Upper lobe of left lung (tissue), 6 donors: ENCODE results near the gene GLRX2. TPM values are rescaled to one million over a fixed set of nuclear protein-coding genes. Genes with fewer than 3 reads are reported as not detected.

Experiments
- ATAC-seq, 2 donors: fragments of 200-7000 bp; cut with Tn5 transposase; one replicate each; pipeline ENCODE4 v1.9.1; 2022; ENCODE audit warnings: mild to moderate bottlenecking in 2 of 2, moderate library complexity in 2 of 2; ENCODE audit not compliant: low FRiP score in 2 of 2
- DNase-seq, 2 donors: peaks; one replicate each; pipeline ENCODE4 v3.0.0-alpha.2; 2019 to 2020
- H3K27ac ChIP-seq, 4 donors: fragments of 200-600 bp; sonication (generic); one replicate each; pipeline ENCODE4 v1.5.1; 2016 to 2019
- H3K27me3 ChIP-seq, 4 donors: fragments of 200-600 bp; sonication (generic); one replicate each; pipeline ENCODE4 v1.5.1; 2017 to 2019
- H3K36me3 ChIP-seq, 4 donors: fragments of 200-600 bp; sonication (generic); one replicate each; pipeline ENCODE4 v1.5.1; 2016 to 2019
- H3K4me1 ChIP-seq, 4 donors: fragments of 200-600 bp; sonication (generic); one replicate each; pipeline ENCODE4 v1.5.1; 2018 to 2019
- H3K4me3 ChIP-seq, 4 donors: fragments of 200-600 bp; sonication (generic); one replicate each; pipeline ENCODE4 v1.5.1; 2017 to 2019; ENCODE audit warnings: mild to moderate bottlenecking in 2 of 4, moderate library complexity in 1 of 4
- H3K9me3 ChIP-seq, 4 donors: fragments of 200-600 bp; sonication (generic); one replicate each; pipeline ENCODE4 v1.5.1; 2018 to 2019
- EP300 ChIP-seq, 4 donors: sonication (generic); formaldehyde crosslinking; IDR thresholded peaks; one replicate each; pipeline ENCODE4 v1.5.1; 2017; ENCODE audit warnings: antibody characterized with exemption in 4 of 4, control low read depth in 2 of 4
- POLR2A ChIP-seq, 4 donors: fragments of 450-650 bp; IDR thresholded peaks; one replicate each; pipeline ENCODE4 v1.5.1; 2016 to 2017; ENCODE audit warnings: antibody characterized with exemption in 4 of 4, mild to moderate bottlenecking in 2 of 4
- POLR2AphosphoS5 ChIP-seq, 2 donors: sonication (generic); formaldehyde crosslinking; IDR thresholded peaks; one replicate each; pipeline ENCODE4 v1.5.1; 2017; ENCODE audit warnings: antibody characterized with exemption in 2 of 2
- whole genome bisulfite sequencing, 2 donors: methylation state at CpG; one replicate each; pipeline ENCODE4 v1.1.5; 2017 to 2018; 5-methylcytosine and 5-hydroxymethylcytosine counted together
- total RNA-seq, 6 donors: library from RNA; depleted of rRNA in 4 of 6; stranded (reverse); fragments of >200 nt in 4 of 6; gene quantifications; one replicate each; pipeline versions ENCODE4 v1.1.0 to v1.2.1, GENCODE V29; 2016 to 2021
- TF ChIP-seq, protein P1 (sequence below), 6 experiments: fragments of 450-650 bp in 4 of 6; fragments of 200-600 bp in 2 of 6; sonication (generic) in 2 of 6; IDR thresholded peaks; one replicate each; pipeline ENCODE4 v1.5.1; 2016 to 2019; ENCODE audit warnings: antibody characterized with exemption in 6 of 6
- donor health status: DM: no; HTN: no; CAD: no; lungs with moderate emphysema.
- donor health status: DM: no; HTN: yes; CAD: no; lungs with severe emphysema.

Gene GLRX2
- total RNA-seq, 6 donors from 2014 or later = 1.4 to 18.6 (median 6.6) TPM

- ATAC-seq (no peak), DNase-seq (no peak)
- no peak overlapping the region for H3K27ac ChIP-seq
- TF ChIP-seq EP300 (IDR thresholded peaks at IDR 0.05) (no peak), POLR2AphosphoS5 (IDR thresholded peaks at IDR 0.05) (no peak), POLR2A (IDR thresholded peaks at IDR 0.05) (no peak)
- TF ChIP-seq, protein P1, sequence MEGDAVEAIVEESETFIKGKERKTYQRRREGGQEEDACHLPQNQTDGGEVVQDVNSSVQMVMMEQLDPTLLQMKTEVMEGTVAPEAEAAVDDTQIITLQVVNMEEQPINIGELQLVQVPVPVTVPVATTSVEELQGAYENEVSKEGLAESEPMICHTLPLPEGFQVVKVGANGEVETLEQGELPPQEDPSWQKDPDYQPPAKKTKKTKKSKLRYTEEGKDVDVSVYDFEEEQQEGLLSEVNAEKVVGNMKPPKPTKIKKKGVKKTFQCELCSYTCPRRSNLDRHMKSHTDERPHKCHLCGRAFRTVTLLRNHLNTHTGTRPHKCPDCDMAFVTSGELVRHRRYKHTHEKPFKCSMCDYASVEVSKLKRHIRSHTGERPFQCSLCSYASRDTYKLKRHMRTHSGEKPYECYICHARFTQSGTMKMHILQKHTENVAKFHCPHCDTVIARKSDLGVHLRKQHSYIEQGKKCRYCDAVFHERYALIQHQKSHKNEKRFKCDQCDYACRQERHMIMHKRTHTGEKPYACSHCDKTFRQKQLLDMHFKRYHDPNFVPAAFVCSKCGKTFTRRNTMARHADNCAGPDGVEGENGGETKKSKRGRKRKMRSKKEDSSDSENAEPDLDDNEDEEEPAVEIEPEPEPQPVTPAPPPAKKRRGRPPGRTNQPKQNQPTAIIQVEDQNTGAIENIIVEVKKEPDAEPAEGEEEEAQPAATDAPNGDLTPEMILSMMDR (IDR thresholded peaks at IDR 0.05) = no peak
- peaks cover 7 to 31% (median 19%) of the 10 kb centered on the region in 4 donors for H3K36me3 ChIP-seq
- H3K27me3 ChIP-seq = no peaks in the 10 kb centered on the region
- 89 to 90% methylated on average over 5 of the region's 5 CpGs for WGBS, 2 donors
- peaks cover 7 to 18% (median 16%) of the 10 kb centered on the region in 4 donors for H3K4me1 ChIP-seq
- H3K9me3 ChIP-seq = no peaks in the 10 kb centered on the region
- no peak overlapping the region for H3K4me3 ChIP-seq
Observed at GRCh38 chr1:193102662-193103061, 2.6 kb downstream of the GLRX2 start.

DNA sequence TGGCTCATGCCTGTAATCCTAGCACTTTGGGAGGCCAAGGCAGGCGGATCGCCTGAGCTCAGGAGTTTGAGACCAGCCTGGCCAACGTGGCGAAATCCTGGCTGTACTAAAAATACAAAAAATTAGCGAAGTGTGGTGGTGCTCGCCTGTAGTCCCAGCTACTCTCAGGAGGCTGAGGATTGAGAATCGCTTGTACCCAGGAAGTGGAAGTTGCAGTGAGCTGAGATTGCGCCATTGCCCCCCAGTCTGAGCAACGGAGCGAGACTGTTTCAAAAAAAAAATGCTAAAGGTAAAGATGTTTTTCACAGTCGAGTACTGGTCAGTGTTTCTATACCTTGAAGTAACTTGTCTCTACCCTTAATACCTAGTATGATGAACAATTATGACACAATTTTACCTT is 11.1 kb downstream of the GLRX2 start:
- no peak for ATAC-seq
- no peak for TF ChIP-seq EP300 (IDR thresholded peaks at IDR 0.05)
- TF ChIP-seq POLR2AphosphoS5 (IDR thresholded peaks at IDR 0.05) = no peak
- TF ChIP-seq, protein P1 (IDR thresholded peaks at IDR 0.05) = no peak
- TF ChIP-seq POLR2A (IDR thresholded peaks at IDR 0.05) = no peak
- Histone ChIP-seq H3K36me3 (peaks cover 0 to 86% (median 23%) of the 10 kb centered on the region in 4 donors), H3K27me3 (no peaks in the 10 kb centered on the region), H3K9me3 (no peaks in the 10 kb centered on the region), H3K4me1 (no peaks in the 10 kb centered on the region), H3K4me3 (no peak overlapping the region), H3K27ac (no peak overlapping the region)
- DNase-seq = no peak
- WGBS, 2 donors = 87 to 89% methylated on average over 11 of the region's 11 CpGs

- WGBS, 2 donors = 76 to 83% methylated on average over 1 of the region's 1 CpG
- DNase-seq (no peak), ATAC-seq (no peak)
- Histone ChIP-seq H3K36me3 (peaks cover 0 to 58% (median 10%) of the 10 kb centered on the region in 4 donors), H3K4me3 (no peak overlapping the region), H3K9me3 (no peaks in the 10 kb centered on the region), H3K27ac (no peak overlapping the region), H3K4me1 (no peaks in the 10 kb centered on the region), H3K27me3 (no peaks in the 10 kb centered on the region)
- no peak for TF ChIP-seq EP300 (IDR thresholded peaks at IDR 0.05)
- TF ChIP-seq, protein P1 (IDR thresholded peaks at IDR 0.05) = no peak
- TF ChIP-seq POLR2AphosphoS5 (IDR thresholded peaks at IDR 0.05) = no peak
- no peak for TF ChIP-seq POLR2A (IDR thresholded peaks at IDR 0.05)
Observed at GRCh38 chr1:193090865-193091264, 14.3 kb downstream of the GLRX2 start.

DNA sequence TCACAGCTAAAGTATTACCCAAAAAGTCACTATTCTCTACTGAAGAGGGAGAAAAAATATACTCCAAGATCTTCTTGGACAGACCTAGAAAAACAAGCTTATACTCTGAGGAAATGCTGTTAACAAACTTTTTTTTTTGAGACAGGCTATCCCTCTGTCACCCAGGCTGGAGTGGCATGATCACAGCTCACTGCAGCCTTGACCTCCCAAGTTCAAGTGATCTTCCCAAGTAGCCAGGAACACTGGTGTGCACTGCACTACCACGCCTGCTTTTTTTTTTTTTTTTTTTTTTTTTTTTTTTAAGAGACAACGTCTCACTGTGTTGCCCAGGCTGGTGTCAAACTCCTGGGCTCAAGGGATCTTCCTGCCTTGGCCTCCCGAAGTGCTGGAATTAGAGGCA is 17.3 kb downstream of the GLRX2 start:
- no peak for TF ChIP-seq POLR2A (IDR thresholded peaks at IDR 0.05)
- TF ChIP-seq, protein P1 (IDR thresholded peaks at IDR 0.05) = no peak
- TF ChIP-seq EP300 (IDR thresholded peaks at IDR 0.05) = no peak
- no peak for TF ChIP-seq POLR2AphosphoS5 (IDR thresholded peaks at IDR 0.05)
- DNase-seq (no peak), ATAC-seq (no peak)
- Histone ChIP-seq H3K4me1 (no peaks in the 10 kb centered on the region), H3K27ac (no peak overlapping the region), H3K36me3 (peaks cover 5 to 59% (median 13%) of the 10 kb centered on the region in 4 donors), H3K9me3 (no peaks in the 10 kb centered on the region), H3K4me3 (no peak overlapping the region), H3K27me3 (no peaks in the 10 kb centered on the region)
- whole genome bisulfite sequencing, 2 donors = 71 to 74% methylated on average over 3 of the region's 3 CpGs

GRCh38 chr1:193086342-193086741 is 18.9 kb downstream of the GLRX2 start:
- ATAC-seq = no peak
- TF ChIP-seq POLR2A (IDR thresholded peaks at IDR 0.05) (no peak), EP300 (IDR thresholded peaks at IDR 0.05) (no peak), POLR2AphosphoS5 (IDR thresholded peaks at IDR 0.05) (no peak)
- TF ChIP-seq, protein P1 (IDR thresholded peaks at IDR 0.05) = no peak
- Histone ChIP-seq H3K9me3 (no peaks in the 10 kb centered on the region), H3K36me3 (peaks cover 7 to 60% (median 16%) of the 10 kb centered on the region in 4 donors), H3K27ac (no peak overlapping the region), H3K4me3 (no peak overlapping the region), H3K27me3 (no peaks in the 10 kb centered on the region), H3K4me1 (no peaks in the 10 kb centered on the region)
- 86 to 90% methylated on average over 3 of the region's 3 CpGs for WGBS, 2 donors
- no peak for DNase-seq
